GM12892 (cell line): ENCODE results near the gene PDE4B.

Source experiments
- POLR2A ChIP-seq: IDR thresholded peaks from 2 replicates; pipeline ENCODE4 v1.6.1; 2011; ENCODE audit warnings: low read depth, low read length, control low read depth
- POLR2AphosphoS5 ChIP-seq: IDR thresholded peaks from 2 replicates; pipeline ENCODE4 v1.6.1; 2011; ENCODE audit warnings: low read depth, low read length, control low read depth
- TAF1 ChIP-seq: IDR thresholded peaks from 2 replicates; pipeline ENCODE4 v1.6.1; 2011; ENCODE audit warnings: low read depth, mild to moderate bottlenecking, control low read depth, low read length, borderline replicate concordance

DNA sequence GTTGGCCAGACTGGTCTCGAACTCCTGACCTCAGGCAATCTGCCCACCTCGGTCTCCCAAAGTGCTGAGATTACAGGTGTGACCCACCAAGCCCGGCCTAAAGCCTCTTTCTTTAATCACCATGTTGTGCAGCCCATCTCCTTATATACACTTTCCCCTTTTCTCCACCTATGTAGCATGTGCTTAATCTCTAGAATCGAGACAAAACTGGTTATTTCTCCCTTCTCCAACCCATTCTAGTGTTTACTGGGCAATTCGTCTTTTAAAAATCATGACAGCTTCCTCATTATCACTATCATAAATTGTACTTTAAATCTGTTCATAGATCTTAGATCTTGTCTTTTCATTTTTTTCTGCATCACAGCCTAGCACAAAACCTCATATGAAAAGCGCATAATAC, 285.7 kb downstream of the PDE4B start:
- TF ChIP-seq POLR2A (no peak), TAF1 (no peak), POLR2AphosphoS5 (no peak)
